Measurements from ENCODE around the gene ZNF555.

ZNF555 gene

DNA sequence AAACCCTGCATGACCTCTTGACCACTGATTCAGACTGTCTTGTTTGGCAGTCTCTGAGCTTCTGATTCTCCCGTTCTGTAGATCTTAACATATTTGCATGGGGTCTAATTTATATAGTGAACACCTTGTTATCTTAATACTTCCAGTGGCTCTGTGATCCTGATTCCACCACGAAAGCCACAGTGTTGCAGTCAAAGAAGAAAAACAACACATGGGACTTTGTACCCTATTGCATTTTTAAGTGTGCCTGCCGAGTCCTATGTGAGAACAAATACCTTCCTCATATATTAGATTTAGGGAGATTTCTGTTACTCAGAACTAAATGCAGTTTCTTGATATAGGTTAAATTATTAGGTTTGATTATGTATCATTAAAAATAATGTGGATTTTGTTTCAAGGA is 13.6 kb downstream of the ZNF555 start:
- H3K4me3 ChIP-seq (ENCODE audit: low read depth, low read length) = no peak overlapping the region
- no peak for TF ChIP-seq CTCF (IDR thresholded peaks at IDR 0.05; ENCODE audit: low read depth, low read length, missing control alignments)
- H3K27ac ChIP-seq = no peak overlapping the region
- no peak for DNase-seq
- peaks cover 39% of the 10 kb centered on the region for H3K36me3 ChIP-seq (replicated peaks)
- H3K27me3 ChIP-seq (replicated peaks) = no peaks in the 10 kb centered on the region
- in situ Hi-C loops (cut with HindIII; ENCODE audit: low pct_ligation_motif_present, low sequenced_read_pairs) = no loop called here

- no peak for DNase-seq
- TF ChIP-seq CTCF (IDR thresholded peaks at IDR 0.05; ENCODE audit: low read depth, low read length, missing control alignments) = no peak
- H3K27me3 ChIP-seq (replicated peaks) = no peaks in the 10 kb centered on the region
- peaks cover 30% of the 10 kb centered on the region for H3K36me3 ChIP-seq (replicated peaks)
- in situ Hi-C loops (cut with HindIII; ENCODE audit: low pct_ligation_motif_present, low sequenced_read_pairs) = no loop called here
- H3K27ac ChIP-seq = no peak overlapping the region
- H3K4me3 ChIP-seq (ENCODE audit: low read depth, low read length) = no peak overlapping the region
These were observed 15.3 kb downstream of the ZNF555 start for GRCh38 chr19:2856457-2857050.

- in situ Hi-C loops (cut with HindIII; ENCODE audit: low pct_ligation_motif_present, low sequenced_read_pairs) = no loop called here
- no peak overlapping the region for H3K27ac ChIP-seq
- peaks cover 8% of the 10 kb centered on the region for H3K36me3 ChIP-seq (replicated peaks)
- no peaks in the 10 kb centered on the region for H3K27me3 ChIP-seq (replicated peaks)
- TF ChIP-seq CTCF (IDR thresholded peaks at IDR 0.05; ENCODE audit: low read depth, low read length, missing control alignments) = no peak
- DNase-seq = no peak
- H3K4me3 ChIP-seq (ENCODE audit: low read depth, low read length) = no peak overlapping the region
These were observed 17.6 kb downstream of the ZNF555 start for GRCh38 chr19:2858864-2859263.

DNA sequence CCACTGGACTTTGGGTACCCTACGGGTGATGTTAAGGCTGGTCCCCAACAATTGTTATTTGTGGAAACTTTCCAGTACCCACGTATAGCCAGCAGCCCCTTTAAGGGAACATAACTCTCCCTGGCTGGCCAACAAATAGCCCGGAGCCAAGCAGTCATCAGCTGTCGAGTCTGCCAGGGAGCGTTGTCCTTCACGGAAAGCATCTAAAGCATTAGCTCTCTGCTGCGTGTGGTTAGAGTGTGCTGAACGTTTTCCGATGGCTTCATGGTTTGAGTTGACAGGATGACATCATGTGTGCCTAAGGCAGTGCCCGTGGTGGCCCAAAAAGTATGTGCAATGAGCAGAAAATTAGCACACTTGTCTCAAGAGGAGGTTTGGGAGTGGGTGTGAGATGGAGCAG is 22.5 kb downstream of the ZNF555 start:
- DNase-seq = no peak
- no peak overlapping the region for H3K27ac ChIP-seq
- TF ChIP-seq CTCF (IDR thresholded peaks at IDR 0.05; ENCODE audit: low read depth, low read length, missing control alignments) = no peak
- H3K4me3 ChIP-seq (ENCODE audit: low read depth, low read length) = no peak overlapping the region
- H3K36me3 ChIP-seq (replicated peaks) = no peaks in the 10 kb centered on the region
- in situ Hi-C loops (cut with HindIII; ENCODE audit: low pct_ligation_motif_present, low sequenced_read_pairs) = no loop called here
- no peaks in the 10 kb centered on the region for H3K27me3 ChIP-seq (replicated peaks)

GRCh38 chr19:2865334-2866100 is 24.2 kb downstream of the ZNF555 start:
- no peak for DNase-seq
- H3K4me3 ChIP-seq (ENCODE audit: low read depth, low read length) = no peak overlapping the region
- TF ChIP-seq CTCF (IDR thresholded peaks at IDR 0.05; ENCODE audit: low read depth, low read length, missing control alignments) = no peak
- no peaks in the 10 kb centered on the region for H3K36me3 ChIP-seq (replicated peaks)
- H3K27me3 ChIP-seq (replicated peaks) = no peaks in the 10 kb centered on the region
- H3K27ac ChIP-seq = no peak overlapping the region
- in situ Hi-C loops (cut with HindIII; ENCODE audit: low pct_ligation_motif_present, low sequenced_read_pairs) = no loop called here
